H1 (cell line): ENCODE results near the gene SUPT4H1. TPM values are rescaled to one million over a fixed set of nuclear protein-coding genes. Genes with fewer than 3 reads are reported as not detected.

Experiments used
- BRCA1 ChIP-seq: IDR thresholded peaks from 2 replicates; pipeline ENCODE4 v1.6.1; 2012; ENCODE audit warnings: low read depth, low read length, improper control_type of control experiment
- CTBP2 ChIP-seq: IDR thresholded peaks from 2 replicates; pipeline ENCODE4 v1.7.0; 2011; ENCODE audit warnings: borderline replicate concordance, mild to moderate bottlenecking, moderate library complexity, mixed read lengths, low read length; ENCODE audit not compliant: insufficient read depth, insufficient read length
- GTF2F1 ChIP-seq: IDR thresholded peaks from 2 replicates; pipeline ENCODE4 v1.6.1; 2012; ENCODE audit warnings: low read depth, low read length, improper control_type of control experiment, borderline replicate concordance
- HDAC2 ChIP-seq, 2 experiments: fragments of 300-600 bp in 1 of 2; sonication (generic) in 1 of 2; IDR thresholded peaks; 2 replicates each; pipeline ENCODE4 v1.6.1; 2011 to 2012; ENCODE audit warnings: low read depth in 2 of 2, low read length in 2 of 2, mild to moderate bottlenecking in 2 of 2, moderate library complexity in 2 of 2, borderline replicate concordance in 1 of 2, inconsistent platforms in 1 of 2
- POU5F1 ChIP-seq: IDR thresholded peaks from 2 replicates; pipeline ENCODE4 v1.6.1; 2011; ENCODE audit warnings: low read depth, mild to moderate bottlenecking, low read length, moderate library complexity
- RNF2 ChIP-seq: fragments of 200-900, 300-1000 bp; sonication (generic); IDR thresholded peaks from 2 replicates; pipeline ENCODE4 v1.7.1; 2016; ENCODE audit warnings: borderline replicate concordance, low read depth, mild to moderate bottlenecking, antibody characterized with exemption, low read length; ENCODE audit not compliant: poor library complexity, severe bottlenecking; ENCODE audit errors: missing control alignments
- TAF7 ChIP-seq: optimal IDR thresholded peaks from 2 replicates; pipeline ENCODE3; 2011; ENCODE audit warnings: low read depth, mild to moderate bottlenecking, inconsistent platforms, low read length, moderate library complexity, borderline replicate concordance
- polyA plus RNA-seq, 7 experiments: library from polyadenylated mRNA; depleted of rRNA in 3 of 7; stranded (reverse) in 5 of 7; unstranded in 2 of 7; fragments of >200 nt in 5 of 7; fragments of 200-250 nt in 2 of 7; gene quantifications; 1 replicate in 5 of 7; 2 replicates in 1 of 7; 4 replicates in 1 of 7; pipeline versions ENCODE4 v1.2.1 to v1.2.3, GENCODE V29; 2011 to 2013; ENCODE audit warnings: missing spikeins in 2 of 7, mixed read lengths in 2 of 7
- total RNA-seq: library from RNA; stranded (reverse); fragmentation: NEBNext Ultra II Directional; extraction: Animal tissue kit (Norgen Biotek cat#: 25700); gene quantifications from 2 replicates; pipeline ENCODE4 v1.2.1, GENCODE V29; 2021

The SUPT4H1 gene
- total and polyA plus RNA-seq, 2 of the 8 experiments (the other 6 are each of a cell fraction or from before 2014, with no cell fraction given), result 112 to 143 TPM

DNA sequence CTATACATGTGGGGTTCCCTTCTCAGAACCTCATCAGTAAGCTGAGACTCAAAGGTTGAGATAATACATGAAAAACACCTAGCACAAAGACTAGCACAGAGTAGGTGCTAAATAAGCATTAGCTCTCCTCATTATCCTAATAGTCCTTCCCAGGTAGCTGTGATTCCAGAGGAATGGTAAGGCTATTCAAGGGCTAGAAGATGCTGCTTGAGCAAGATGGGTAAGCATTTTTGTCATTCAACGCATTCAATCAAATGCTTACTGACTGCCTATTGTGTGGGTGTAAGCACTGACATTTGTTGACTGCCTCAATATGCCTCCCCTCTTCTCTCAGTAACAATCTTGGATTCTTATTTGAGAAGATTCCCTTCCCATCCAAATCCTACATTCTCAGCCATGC is 4.0 kb downstream of the SUPT4H1 start (continued):
- no peak for TF ChIP-seq RNF2
- TF ChIP-seq POU5F1, result no peak
- TF ChIP-seq TAF7, result no peak
- no peak for TF ChIP-seq CTBP2
- TF ChIP-seq BRCA1, result no peak
- no peak for TF ChIP-seq HDAC2 (IDR thresholded peaks at IDR 0.05; ENCODE audit: borderline replicate concordance in 1 of 2, low read depth in 2 of 2, low read length in 2 of 2)
- no peak for TF ChIP-seq GTF2F1
- TF ChIP-seq, all 59 proteins: peak for 0
